HepG2 (cell line): ENCODE measurements around the gene PLA2G4B. TPM values are rescaled to one million over a fixed set of nuclear protein-coding genes. Genes with fewer than 3 reads are reported as not detected.

Experiments used
- ATAC-seq: fragments of 200-7000 bp; cut with Tn5 transposase; 3 replicates; pipeline ENCODE4 v1.9.1; 2020; ENCODE audit warnings: mild to moderate bottlenecking, moderate library complexity
- BruUV-seq: library from RNA; stranded (reverse); fragments of 400-500 nt; replicated peaks from 2 replicates; lab custom pipeline; 2021; lab: Mats Ljungman, UMichigan
- CTCF ChIA-PET: fragments of 300-600 bp; formaldehyde crosslinking; extraction: SDS; loops from one replicate; lab custom pipeline; 2021; ENCODE audit warnings: low total read pairs, inconsistent platforms, low intra/inter-chr PET ratio; lab: Yijun Ruan, JAX
- POLR2A ChIA-PET: fragments of 350-600 bp; sonication (Branson Sonifier 250); formaldehyde crosslinking; loops from one replicate; lab custom pipeline; 2020; ENCODE audit warnings: antibody characterized with exemption, inconsistent platforms; lab: Yijun Ruan, JAX
- DNase-seq: peaks from one replicate; pipeline ENCODE4 v3.0.0-alpha.2; 2015; ENCODE audit warnings: low spot score
- FAIRE-seq: peaks from 3 replicates; lab custom pipeline; 2011; peaks lifted over from hg19 to GRCh38; lab: Jason Lieb, UNC
- H2AFZ ChIP-seq: one replicate; pipeline ENCODE4 v1.6.1; 2011; ENCODE audit warnings: low read length, inconsistent platforms
- H3K27ac ChIP-seq: fragments of 300-600 bp; 3 replicates; pipeline ENCODE4 v1.8.0; 2011; ENCODE audit warnings: mixed run types, mild to moderate bottlenecking, mixed read lengths, low read length, inconsistent platforms; ENCODE audit not compliant: insufficient read depth; ENCODE audit errors: extremely low read length
- H3K27me3 ChIP-seq, 2 experiments: fragments of 200-600 bp in 1 of 2; 2 replicates in 1 of 2; 3 replicates in 1 of 2; pipeline versions ENCODE4 v1.6.0 to v1.8.0; 2011; ENCODE audit warnings: low read length in 2 of 2, mild to moderate bottlenecking in 2 of 2, moderate library complexity in 2 of 2, inconsistent platforms in 1 of 2; ENCODE audit not compliant: insufficient read depth in 2 of 2, control insufficient read depth in 1 of 2
- H3K36me3 ChIP-seq, 2 experiments: fragments of 200-600 bp in 1 of 2; replicated peaks in 1 of 2; 2 replicates in 1 of 2; 3 replicates in 1 of 2; pipeline versions ENCODE4 v1.5.1 to v1.8.0; 2011; ENCODE audit warnings: low read length in 2 of 2, inconsistent platforms in 1 of 2; ENCODE audit not compliant: insufficient read depth in 2 of 2, control insufficient read depth in 1 of 2
- H3K4me1 ChIP-seq: 2 replicates; pipeline ENCODE4 v1.5.1; 2012; ENCODE audit warnings: low read length, inconsistent platforms; ENCODE audit not compliant: insufficient read depth
- H3K4me2 ChIP-seq: 2 replicates; pipeline ENCODE4 v1.6.0; 2011; ENCODE audit warnings: low read depth, low read length, inconsistent platforms
- H3K4me3 ChIP-seq, 3 experiments: fragments of 200-600 bp in 1 of 3; sonication (generic), shearing (Covaris generic) in 1 of 3; replicated peaks in 1 of 3; 2 replicates each; pipeline ENCODE4 v1.5.1; 2011 to 2016; ENCODE audit warnings: low read length in 3 of 3, inconsistent platforms in 2 of 3, low read depth in 2 of 3, mild to moderate bottlenecking in 2 of 3, control low read depth in 1 of 3, mixed read lengths in 1 of 3; ENCODE audit not compliant: insufficient read depth in 1 of 3
- H3K79me2 ChIP-seq: one replicate; pipeline ENCODE4 v1.6.1; 2011; ENCODE audit warnings: low read length, inconsistent platforms; ENCODE audit not compliant: insufficient read depth
- H3K9ac ChIP-seq: 2 replicates; pipeline ENCODE4 v1.6.0; 2011; ENCODE audit warnings: mild to moderate bottlenecking, low read depth, low read length, inconsistent platforms; ENCODE audit not compliant: insufficient read depth
- H3K9me3 ChIP-seq: 2 replicates; pipeline ENCODE4 v1.5.1; 2012; ENCODE audit warnings: mild to moderate bottlenecking, low read length
- H4K20me1 ChIP-seq: 2 replicates; pipeline ENCODE4 v1.6.0; 2011; ENCODE audit warnings: inconsistent platforms, mild to moderate bottlenecking, low read length, moderate library complexity; ENCODE audit not compliant: insufficient read depth
- AGO2 ChIP-seq: fragments of 200-400 bp; formaldehyde crosslinking; optimal IDR thresholded peaks from 2 replicates; pipeline ENCODE3; 2017; ENCODE audit warnings: mild to moderate bottlenecking, low read depth, low read length, moderate library complexity
- AHR ChIP-seq: IDR thresholded peaks from 2 replicates; pipeline ENCODE4 v1.6.1; 2018; ENCODE audit warnings: missing genetic modification reagents, missing compliant biosample characterization
- DZIP1 ChIP-seq: sonication (generic); formaldehyde crosslinking; IDR thresholded peaks from 2 replicates; pipeline ENCODE4 v1.5.0; 2020; ENCODE audit warnings: mild to moderate bottlenecking, missing genetic modification reagents
- GATA4 ChIP-seq: sonication (generic); IDR thresholded peaks from 2 replicates; pipeline ENCODE4 v1.6.1; 2016; ENCODE audit warnings: antibody characterized with exemption, low read depth, borderline replicate concordance
- HNF4G ChIP-seq, 2 experiments: sonication (generic) in 1 of 2; formaldehyde crosslinking in 1 of 2; IDR thresholded peaks; 2 replicates each; pipeline versions ENCODE4 v1.4.0 to v1.6.1; 2011 to 2020; ENCODE audit warnings: borderline replicate concordance in 2 of 2, low read depth in 2 of 2, mild to moderate bottlenecking in 2 of 2, low read length in 1 of 2, missing genetic modification reagents in 1 of 2, moderate library complexity in 1 of 2
- SKI ChIP-seq: fragments of 450-650 bp; IDR thresholded peaks from one replicate; pipeline ENCODE4 v1.6.1; 2018; ENCODE audit warnings: mild to moderate bottlenecking; ENCODE audit not compliant: partially characterized antibody
- ZMYM4 ChIP-seq: sonication (generic); formaldehyde crosslinking; IDR thresholded peaks from 2 replicates; pipeline ENCODE4 v1.8.1; 2023; ENCODE audit warnings: mild to moderate bottlenecking, missing genetic modification reagents
- ZNF337 ChIP-seq: sonication (generic); formaldehyde crosslinking; IDR thresholded peaks from 2 replicates; pipeline ENCODE4 v1.5.1; 2020; ENCODE audit warnings: missing genetic modification reagents, low read depth, mild to moderate bottlenecking, borderline replicate concordance
- WGBS: methylation state at CpG from one replicate; pipeline ENCODE4 v1.1.6; 2017; ENCODE audit warnings: low lambda C conversion rate; 5-methylcytosine and 5-hydroxymethylcytosine counted together
- in situ Hi-C: cut with HindIII; loops from 2 replicates; pipeline ENCODE4 v1.10.0; 2017; ENCODE audit warnings: low pct_unique_long_range_greater_than_20kb; ENCODE audit not compliant: extremely low pct_ligation_motif_present
- intact Hi-C: fragments of 100-400 bp; cut with micrococcal nuclease; formaldehyde crosslinking; loops from one replicate; pipeline ENCODE4 v1.10.0; 2022; ENCODE audit not compliant: unreplicated experiment
- polyA plus RNA-seq, 8 experiments: library from polyadenylated mRNA; depleted of rRNA in 3 of 8; stranded (reverse) in 7 of 8; unstranded in 1 of 8; fragments of >200 nt; fragmentation: Illumina TruSeq in 4 of 8; extraction: Trizol in 4 of 8; gene quantifications; 2 replicates each; pipeline versions ENCODE4 v1.2.1 to v1.2.3, GENCODE V29; 2011 to 2016; ENCODE audit warnings: low read depth in 4 of 8, missing spikeins in 1 of 8, mixed read lengths in 1 of 8; ENCODE audit not compliant: insufficient read depth in 1 of 8
- total RNA-seq, 5 experiments: library from RNA; depleted of rRNA; stranded (reverse); fragments of >200 nt; fragmentation: Illumina TruSeq; extraction: Trizol; gene quantifications; 2 replicates each; pipeline ENCODE4 v1.2.3, GENCODE V29; 2016; ENCODE audit warnings: low read depth in 1 of 5

The PLA2G4B gene
- total and polyA plus RNA-seq, 2 of the 13 experiments (the other 11 are each of a cell fraction or from before 2014, with no cell fraction given), result 5.1 to 8.0 TPM

GRCh38 chr15:41885841-41886240, 47.2 kb downstream of the PLA2G4B start:
- H3K4me2 ChIP-seq, result no peak overlapping the region
- ATAC-seq, result no peak
- intact Hi-C loops (no loop called here), in situ Hi-C loops (no loop called here)
- no peaks in the 10 kb centered on the region for H3K36me3 ChIP-seq
- no peak overlapping the region for H3K9ac ChIP-seq
- H2AFZ ChIP-seq, result no peak overlapping the region
- peaks cover 6 to 59% of the 10 kb centered on the region in 2 experiments; a peak in 4 of 5 replicates for H3K27me3 ChIP-seq
- CTCF ChIA-PET, result no interaction called here
- no peak for DNase-seq
- BruUV-seq, result no TSS peak
- H3K9me3 ChIP-seq, result no peaks in the 10 kb centered on the region
- H3K79me2 ChIP-seq, result no peaks in the 10 kb centered on the region
- POLR2A ChIA-PET, result no interaction called here
- no peak for TF ChIP-seq AGO2
- no peak for TF ChIP-seq AHR (CRISPR knock-in tag)
- no peak for TF ChIP-seq ZNF337 (CRISPR knock-in tag)
- TF ChIP-seq SKI, result no peak
- no peak for TF ChIP-seq DZIP1
- TF ChIP-seq HNF4G (IDR thresholded peaks at IDR 0.05; ENCODE audit: borderline replicate concordance, low read depth, low read length), result no peak
- no peak for TF ChIP-seq HNF4G (CRISPR knock-in tag; IDR thresholded peaks at IDR 0.05; ENCODE audit: borderline replicate concordance, low read depth)
- TF ChIP-seq ZMYM4 (CRISPR knock-in tag), result no peak
- no peak for TF ChIP-seq GATA4
- FAIRE-seq, result no peak
- peaks cover 6% of the 10 kb centered on the region; the same call in 1 of the 2 replicates for H3K4me1 ChIP-seq
- 0 out of 2 replicates have a peak, but pooled peaks cover 3% of the 10 kb centered on the region for H4K20me1 ChIP-seq
- H3K27ac ChIP-seq, result no peak overlapping the region
- no peak overlapping the region for H3K4me3 ChIP-seq
- 43% methylated on average over 4 of the region's 14 CpGs for WGBS
